HG02588 (cell line): ENCODE results near the gene ASB15.

Experiments
- ATAC-seq: cut with Tn5 transposase; IDR thresholded peaks from one replicate; pipeline ENCODE4 v1.9.1; 2021; ENCODE audit warnings: mild to moderate bottlenecking, moderate library complexity; ENCODE audit not compliant: unreplicated experiment

ASB15 gene

DNA sequence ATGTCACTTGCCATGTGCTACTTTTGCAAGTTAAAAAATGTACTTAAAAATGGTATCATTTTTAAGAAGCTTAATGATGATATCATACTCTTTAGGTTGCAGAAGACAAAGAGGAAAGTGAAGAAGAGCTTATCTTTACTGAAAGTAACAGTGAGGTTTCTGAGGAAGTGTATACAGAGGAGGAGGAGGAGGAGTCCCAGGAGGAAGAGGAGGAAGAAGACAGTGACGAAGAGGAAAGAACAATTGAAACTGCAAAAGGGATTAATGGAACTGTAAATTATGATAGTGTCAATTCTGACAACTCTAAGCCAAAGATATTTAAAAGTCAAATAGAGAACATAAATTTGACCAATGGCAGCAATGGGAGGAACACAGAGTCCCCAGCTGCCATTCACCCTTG, 60.1 kb downstream of the ASB15 start:
- no peak for ATAC-seq

DNA sequence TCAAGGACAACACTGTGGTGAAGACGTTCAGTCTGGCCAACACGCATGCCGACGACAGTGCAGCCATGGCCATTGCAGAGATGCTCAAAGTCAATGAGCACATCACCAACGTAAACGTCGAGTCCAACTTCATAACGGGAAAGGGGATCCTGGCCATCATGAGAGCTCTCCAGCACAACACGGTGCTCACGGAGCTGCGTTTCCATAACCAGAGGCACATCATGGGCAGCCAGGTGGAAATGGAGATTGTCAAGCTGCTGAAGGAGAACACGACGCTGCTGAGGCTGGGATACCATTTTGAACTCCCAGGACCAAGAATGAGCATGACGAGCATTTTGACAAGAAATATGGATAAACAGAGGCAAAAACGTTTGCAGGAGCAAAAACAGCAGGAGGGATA, 60.7 kb downstream of the ASB15 start:
- ATAC-seq = no peak

DNA sequence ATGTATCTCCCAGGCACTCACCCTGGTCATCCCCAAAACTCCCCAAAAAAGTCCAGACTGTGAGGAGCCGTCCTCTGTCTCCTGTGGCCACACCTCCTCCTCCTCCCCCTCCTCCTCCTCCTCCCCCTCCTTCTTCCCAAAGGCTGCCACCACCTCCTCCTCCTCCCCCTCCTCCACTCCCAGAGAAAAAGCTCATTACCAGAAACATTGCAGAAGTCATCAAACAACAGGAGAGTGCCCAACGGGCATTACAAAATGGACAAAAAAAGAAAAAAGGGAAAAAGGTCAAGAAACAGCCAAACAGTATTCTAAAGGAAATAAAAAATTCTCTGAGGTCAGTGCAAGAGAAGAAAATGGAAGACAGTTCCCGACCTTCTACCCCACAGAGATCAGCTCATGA, 61.1 kb downstream of the ASB15 start:
- ATAC-seq = no peak

DNA sequence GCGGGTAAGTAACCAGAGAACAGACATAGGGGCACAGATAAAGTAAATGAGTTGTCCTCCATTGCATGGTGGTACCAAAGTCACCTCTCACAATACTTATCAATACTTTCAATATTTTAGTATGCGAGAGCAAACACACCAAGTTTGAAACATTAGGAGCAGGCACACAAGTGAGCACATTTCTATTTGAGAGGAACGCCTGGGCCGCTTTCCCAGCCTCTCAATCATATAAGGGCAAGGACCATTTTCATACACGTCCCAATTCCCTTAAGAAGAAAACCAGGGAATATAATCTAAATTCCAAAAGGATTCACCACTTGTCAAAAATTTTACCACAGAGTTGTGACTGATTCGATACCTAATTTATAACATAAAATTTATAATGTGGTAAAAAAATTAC, 61.6 kb downstream of the ASB15 start:
- no peak for ATAC-seq

DNA sequence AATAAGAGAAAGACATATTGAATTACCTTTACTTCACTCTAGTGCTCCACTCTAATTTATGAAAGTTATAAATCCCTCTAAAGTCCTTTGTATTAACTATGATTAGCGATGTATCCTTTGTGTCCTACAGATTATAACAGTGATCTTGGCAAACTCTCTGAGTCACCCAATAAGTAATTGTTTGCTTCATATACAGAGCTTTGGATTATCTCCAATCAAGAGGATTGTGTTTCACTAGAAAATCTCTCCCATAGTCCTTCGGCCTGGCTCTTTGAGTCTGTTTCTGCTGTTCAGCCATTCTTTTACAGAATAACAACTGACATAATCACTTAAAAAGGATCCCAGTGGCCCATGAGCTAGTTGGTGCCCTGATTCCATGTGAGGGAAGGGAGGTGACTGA, 63.5 kb downstream of the ASB15 start:
- no peak for ATAC-seq

DNA sequence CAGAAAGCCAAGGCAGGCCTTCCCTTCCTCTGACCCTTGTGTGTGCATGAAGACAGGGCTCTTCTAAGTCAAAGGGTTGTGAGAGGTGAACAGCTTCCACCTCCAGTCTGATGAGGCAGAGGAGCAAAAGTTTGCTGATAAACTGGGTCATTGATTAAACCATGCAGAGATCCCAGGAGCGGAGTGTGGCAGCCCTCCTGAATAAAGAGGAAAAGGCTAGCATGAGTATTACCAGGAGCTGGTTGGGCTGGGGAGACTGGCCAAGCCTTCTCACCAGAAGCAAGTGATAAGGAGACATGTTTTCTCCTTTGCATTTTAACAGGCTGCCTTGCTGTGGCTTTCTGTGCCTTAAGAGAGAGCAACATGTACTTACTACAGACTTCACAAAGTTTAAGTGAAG, 64.3 kb downstream of the ASB15 start:
- ATAC-seq = no peak

DNA sequence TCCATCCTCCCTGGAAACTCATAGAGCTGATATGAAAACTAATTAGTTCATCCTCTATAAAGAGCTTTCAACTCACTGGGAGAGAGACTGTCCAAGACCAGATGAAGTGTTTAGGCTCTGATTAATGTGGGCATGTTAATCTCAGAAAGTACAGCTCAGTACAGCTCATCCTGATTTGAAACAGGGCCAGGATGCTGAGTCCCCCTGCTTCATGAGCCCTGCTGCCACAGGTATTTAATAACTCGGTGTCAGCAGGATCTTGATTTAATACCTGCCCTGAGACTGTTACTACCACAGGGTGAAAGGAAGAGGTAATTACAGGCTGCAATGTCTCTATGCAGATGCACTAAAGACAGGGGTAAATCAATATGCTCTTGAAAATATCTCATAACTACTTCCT, 64.9 kb downstream of the ASB15 start:
- ATAC-seq = no peak

DNA sequence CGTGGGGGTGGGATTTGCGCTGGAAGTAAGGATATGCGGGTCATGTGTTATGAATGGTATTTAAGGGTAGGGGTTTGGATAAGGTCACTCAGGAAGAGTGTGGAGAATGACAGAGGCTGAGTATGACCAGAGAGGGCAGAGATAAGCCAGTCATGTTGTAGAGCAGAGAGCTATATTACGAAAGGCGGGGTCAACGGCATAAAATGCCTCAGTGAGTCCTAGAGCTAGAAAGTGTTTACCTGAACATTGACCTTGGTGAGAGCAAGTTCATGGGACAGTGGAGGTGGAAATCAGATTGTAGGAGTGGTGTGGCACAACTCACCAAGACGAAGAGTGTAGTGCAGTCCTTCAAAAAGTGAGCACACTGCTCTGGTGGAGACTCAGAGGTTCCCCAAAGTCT, 67.9 kb downstream of the ASB15 start:
- no peak for ATAC-seq

DNA sequence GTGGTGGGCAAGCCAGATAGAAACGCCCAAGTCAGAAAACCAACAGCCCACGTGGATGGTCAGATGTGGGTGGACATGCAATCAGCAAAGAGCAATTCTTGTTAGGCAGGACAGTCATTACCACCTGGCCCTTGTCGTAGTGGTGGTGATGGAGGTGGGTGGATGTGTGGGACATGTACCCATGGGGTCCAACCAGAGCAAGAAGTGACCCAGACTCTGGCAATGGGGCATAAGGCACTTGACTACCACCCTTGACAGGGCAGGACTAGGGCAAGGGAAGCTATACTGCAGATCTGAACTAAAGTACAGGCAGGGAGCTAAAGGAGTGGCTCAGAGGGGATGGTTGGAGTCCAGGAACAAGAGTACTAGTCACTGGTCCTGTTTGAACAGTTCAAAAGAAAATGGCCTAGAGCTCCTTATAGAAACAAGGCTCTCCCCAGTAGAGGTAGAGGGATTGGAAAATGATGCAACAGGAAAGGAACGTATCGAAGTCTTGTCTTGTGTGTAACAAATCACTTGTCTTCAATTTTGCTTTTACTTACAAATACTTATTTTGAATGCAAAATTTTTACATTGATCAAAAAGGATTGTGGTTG, 71.6 kb downstream of the ASB15 start:
- ATAC-seq = no peak

DNA sequence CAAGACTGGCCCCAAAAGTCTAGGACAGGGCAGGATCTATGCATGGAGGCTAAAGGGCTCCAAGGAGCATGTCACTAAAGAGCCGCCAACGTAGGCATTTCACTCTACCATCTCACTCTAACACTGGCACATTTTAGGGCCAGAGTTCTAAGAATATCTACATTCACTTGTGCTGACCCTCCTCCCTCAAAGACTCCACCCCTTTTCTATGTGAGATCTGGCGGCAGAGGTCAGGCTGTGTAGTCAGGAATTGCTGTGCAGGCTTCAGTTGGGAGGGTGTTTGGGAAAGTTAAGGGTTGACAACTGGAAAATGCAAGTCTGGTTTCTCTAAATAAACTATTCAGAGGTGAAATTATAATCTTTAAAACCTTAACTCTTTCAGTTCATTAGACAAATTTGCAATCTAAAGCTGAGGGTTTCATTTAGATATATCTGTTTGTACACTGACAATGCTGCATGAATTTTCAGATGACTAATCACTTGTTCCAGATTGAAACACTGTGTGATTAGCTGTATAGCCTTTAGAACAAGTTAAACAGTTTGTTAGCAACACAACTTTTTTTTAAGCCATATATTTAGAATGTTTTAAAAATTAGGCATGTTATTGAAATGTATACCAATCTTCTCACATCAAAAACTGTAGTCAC, 72.3 kb downstream of the ASB15 start:
- no peak for ATAC-seq

DNA sequence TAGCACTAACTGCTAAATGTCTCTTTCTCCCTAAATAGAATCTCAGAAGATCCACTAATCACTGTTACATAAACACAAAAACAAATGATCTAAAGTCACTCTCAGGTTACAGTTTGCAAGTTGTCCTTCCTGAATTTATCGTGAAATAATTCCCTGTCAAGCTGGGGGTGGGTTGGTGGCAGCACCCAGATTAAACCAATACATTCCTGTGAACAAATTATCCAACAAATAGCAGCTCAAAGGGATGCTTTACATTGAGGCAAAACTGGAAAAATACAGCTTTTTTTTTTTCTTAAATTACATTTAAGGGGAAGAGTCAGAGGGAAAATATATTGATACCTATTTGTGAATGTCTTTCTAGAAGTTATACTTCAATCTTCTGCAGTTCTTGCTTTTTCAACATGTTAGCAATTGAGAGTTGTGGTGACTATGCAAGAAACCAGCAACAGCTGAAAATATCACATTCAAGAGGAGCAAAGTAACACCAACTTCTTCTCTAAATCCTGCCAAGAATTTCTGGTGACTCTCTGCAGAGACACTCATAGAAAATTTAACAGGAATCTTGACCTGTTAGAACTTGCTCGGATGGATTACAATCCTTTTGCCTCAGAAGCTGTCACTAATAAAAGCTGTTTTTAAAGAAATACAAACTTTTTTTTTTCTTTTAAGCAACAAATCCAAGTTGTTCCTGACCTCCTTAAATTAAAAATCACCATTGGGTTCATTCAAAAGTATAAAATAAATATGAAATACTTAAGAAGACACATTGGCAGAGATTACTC, 73.0 kb downstream of the ASB15 start:
- no peak for ATAC-seq

DNA sequence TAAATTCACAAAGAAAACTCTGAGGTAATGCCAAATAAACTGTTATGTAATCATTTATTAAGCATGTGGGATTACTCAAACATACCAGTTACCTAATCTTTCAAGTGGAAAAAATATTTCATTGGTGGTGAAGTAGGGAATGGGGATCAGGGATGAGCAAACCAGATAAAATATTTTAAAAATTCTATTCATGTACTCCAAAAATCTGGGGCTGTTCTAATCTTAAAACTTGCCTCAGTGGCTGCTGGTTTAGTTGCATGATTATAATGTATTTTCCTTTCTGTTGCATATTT, 73.5 kb downstream of the ASB15 start:
- ATAC-seq = no peak

DNA sequence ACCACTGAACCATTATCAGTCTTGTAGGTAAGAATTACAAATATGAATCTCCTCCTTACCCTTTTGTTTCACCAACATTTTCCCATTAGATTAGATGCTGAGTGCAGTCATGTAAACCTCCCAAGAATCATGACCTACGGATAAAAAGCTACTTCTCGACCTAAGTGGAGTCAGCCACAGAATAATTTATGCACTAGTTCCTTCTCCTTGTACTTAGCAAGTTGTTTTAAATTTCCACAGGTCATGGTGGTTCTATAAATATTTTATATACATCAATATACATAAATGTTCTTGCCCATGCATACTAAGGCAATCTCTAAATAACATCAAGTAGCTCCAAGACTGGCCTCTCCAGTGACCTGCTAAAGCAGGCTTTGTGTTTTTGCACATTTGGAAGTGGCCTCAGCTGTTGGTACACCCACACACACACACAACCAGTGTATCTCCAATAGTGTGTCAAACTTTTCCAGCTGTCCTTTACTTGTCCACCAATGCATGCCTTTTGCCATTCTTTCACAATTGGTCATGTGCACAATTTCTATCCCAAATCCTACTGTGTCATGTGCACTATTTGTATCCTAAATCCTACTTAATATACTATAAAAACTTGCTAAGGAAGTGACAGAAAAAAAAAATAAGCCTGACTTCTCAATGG, 75.6 kb downstream of the ASB15 start:
- no peak for ATAC-seq

DNA sequence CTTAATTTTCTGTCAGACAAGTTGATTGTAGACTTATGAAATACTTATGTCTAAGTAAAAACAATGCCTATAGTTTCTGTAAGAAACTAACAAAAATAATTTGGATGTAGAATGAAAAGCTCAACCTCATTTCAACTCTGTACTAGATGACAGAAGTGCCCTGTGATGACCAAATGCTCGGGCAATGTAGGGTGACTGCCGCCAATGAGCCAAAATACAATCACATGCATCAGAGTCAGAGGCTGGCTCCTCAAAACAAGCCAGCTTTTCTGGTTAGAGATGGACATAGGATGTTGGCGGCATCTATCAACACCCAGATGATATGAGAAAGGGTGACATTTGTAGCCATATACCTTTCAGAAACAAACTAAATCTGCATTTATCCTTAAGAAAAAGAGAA, 78.0 kb downstream of the ASB15 start:
- ATAC-seq = no peak

DNA sequence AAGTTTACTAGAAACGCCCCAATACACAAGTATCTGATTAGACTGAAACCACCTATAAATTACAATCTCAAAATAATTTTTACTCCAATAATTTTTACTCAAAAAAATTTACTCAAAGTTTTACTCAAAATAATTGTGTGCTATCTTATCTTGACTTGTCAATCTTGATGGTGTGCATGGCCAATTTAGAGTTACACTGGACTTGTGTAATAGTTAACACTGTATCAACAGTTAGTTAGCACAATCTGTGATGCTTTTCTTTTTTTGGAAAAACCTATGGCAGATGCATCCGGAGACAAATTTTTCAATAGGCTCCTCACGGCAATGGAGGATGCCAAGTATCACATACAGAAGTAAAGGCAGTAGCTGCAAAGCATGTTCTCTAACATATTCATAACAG, 79.0 kb downstream of the ASB15 start:
- ATAC-seq = no peak

DNA sequence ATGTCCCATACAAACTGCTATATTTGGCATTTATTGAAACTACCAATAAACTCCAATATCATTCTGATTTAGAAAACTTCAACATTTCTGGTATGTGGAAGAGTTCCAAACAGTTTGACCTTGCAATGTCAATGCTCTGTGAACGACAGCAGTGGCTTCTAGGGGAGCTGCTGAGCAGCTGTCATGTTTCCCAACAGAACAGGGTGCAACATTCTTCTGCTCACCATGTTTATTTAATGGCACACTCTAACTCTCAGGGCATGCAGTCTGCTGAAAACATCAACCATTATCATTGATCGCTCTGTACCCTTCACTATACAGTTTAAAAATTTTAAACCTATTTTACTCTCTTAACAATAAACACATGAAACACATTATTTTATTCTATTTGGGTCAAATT, 79.9 kb downstream of the ASB15 start:
- ATAC-seq = no peak

DNA sequence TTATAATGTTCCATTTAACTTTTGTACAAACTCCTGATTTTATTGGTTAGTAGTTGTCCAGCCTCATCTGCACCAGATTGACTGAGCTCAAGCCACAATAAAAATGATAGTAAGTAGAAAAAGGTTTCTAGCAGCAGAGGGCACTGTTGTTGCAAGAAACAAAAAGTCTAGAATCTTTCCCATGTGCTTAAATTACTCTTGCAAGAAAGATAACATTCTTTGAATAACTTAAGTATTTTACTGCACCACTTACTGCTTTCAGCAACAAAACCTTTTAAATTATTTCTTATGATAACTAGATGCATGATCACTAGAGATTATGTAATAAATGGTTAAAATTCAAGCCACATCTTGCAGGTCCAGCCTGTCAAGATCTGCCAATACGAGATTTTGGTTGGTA, 81.1 kb downstream of the ASB15 start:
- ATAC-seq = peak; percentile 58

DNA sequence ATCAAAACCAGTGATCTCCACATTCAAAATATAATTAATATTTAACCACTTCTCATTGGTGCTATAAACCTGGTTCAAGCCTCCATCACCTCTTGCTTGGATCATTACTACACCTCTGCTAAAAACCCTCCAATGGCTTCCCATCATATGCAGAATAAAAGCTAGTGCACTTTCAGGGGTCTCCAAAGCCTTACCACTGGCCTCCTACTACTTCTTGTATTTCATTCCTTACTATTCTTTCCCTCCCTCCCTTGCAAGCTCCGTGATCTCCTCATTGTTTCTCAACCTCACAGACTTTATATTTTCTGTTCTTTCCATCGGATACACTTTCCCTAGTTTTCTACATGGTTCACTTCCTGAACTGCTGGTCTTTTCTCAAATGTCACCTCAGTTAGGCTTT, 85.5 kb downstream of the ASB15 start:
- no peak for ATAC-seq

DNA sequence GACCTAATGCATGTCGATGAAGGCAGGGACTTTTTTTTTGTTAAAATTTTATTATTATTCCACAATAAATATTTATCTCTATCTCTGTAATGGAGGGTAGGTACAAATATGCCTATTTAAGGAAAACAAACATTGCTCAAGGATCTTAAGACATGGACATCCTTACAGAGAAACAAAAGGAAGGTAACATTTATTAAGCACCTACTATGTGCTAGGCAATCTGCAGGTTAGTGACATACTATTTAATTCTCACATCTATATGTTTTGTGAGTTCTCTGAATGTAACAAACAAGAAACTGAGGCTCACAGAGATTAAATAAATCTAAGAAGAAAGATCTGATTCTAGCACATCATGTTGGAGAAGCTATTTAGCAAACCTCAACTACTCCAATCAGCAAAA, 86.1 kb downstream of the ASB15 start:
- ATAC-seq = no peak
